Measurements from ENCODE around the gene TNFRSF25. TPM values are rescaled to one million over a fixed set of nuclear protein-coding genes. Genes with fewer than 3 reads are reported as not detected.

Gene TNFRSF25
- polyA plus RNA-seq, 1 of the 3 experiments (the other 2 are of a cell fraction) = 20.8 TPM

- Histone ChIP-seq H3K27me3 (ENCODE audit: insufficient read depth) (no peaks in the 10 kb centered on the region), H3K4me3 (ENCODE audit: low read depth in 2 of 2, low read length in 1 of 2) (no peak overlapping the region), H3F3A (replicated peaks; ENCODE audit: insufficient read depth) (no peaks in the 10 kb centered on the region), H3K36me3 (replicated peaks in 1 of 2; ENCODE audit: control insufficient read depth in 1 of 2, insufficient read depth in 2 of 2, low read length in 1 of 2) (peaks cover 0 to 13% of the 10 kb centered on the region in 2 experiments), H3K79me2 (ENCODE audit: insufficient read depth) (no peaks in the 10 kb centered on the region), H3K9me3 (no peaks in the 10 kb centered on the region), H3K4me1 (ENCODE audit: control insufficient read depth in 1 of 2, insufficient read depth in 2 of 2, low read depth in 1 of 2, low read length in 1 of 2) (peaks cover 0 to 2% of the 10 kb centered on the region in 2 experiments; a peak in 1 of 4 replicates), H2AFZ (ENCODE audit: low read depth) (no peak overlapping the region), H4K20me1 (ENCODE audit: insufficient read depth) (no peaks in the 10 kb centered on the region), H3K9ac (no peak overlapping the region), H3K9me2 (no peaks in the 10 kb centered on the region), H3K27ac (ENCODE audit: low read depth in 2 of 2, low read length in 1 of 2) (no peak overlapping the region), H3K4me2 (no peak overlapping the region)
- TF ChIP-seq ELF1 (IDR thresholded peaks at IDR 0.05) (no peak), EP300 (IDR thresholded peaks at IDR 0.05; ENCODE audit: borderline replicate concordance in 1 of 2, low read depth in 1 of 2, low read length in 1 of 2) (no peak), CHD2 (IDR thresholded peaks at IDR 0.05; ENCODE audit: low read length, partially characterized antibody) (no peak), CTCF (IDR thresholded peaks at IDR 0.05) (no peak), MEF2A (IDR thresholded peaks at IDR 0.05; ENCODE audit: borderline replicate concordance, low read depth) (no peak), PBX3 (IDR thresholded peaks at IDR 0.05) (no peak), RCOR1 (IDR thresholded peaks at IDR 0.05; ENCODE audit: low read length) (no peak), MXI1 (IDR thresholded peaks at IDR 0.05; ENCODE audit: low read depth, low read length) (no peak), IRF3 (IDR thresholded peaks at IDR 0.05; ENCODE audit: low read depth, low read length) (no peak), REST (IDR thresholded peaks at IDR 0.05; ENCODE audit: low read depth, low read length) (no peak), NRF1 (IDR thresholded peaks at IDR 0.05; ENCODE audit: low read depth, low read length) (no peak), GATA2 (CRISPR knock-in tag; IDR thresholded peaks at IDR 0.05) (no peak)
- ChIA-PET POLR2A (no interaction called here), CTCF (interaction anchor here (0.9 to 3.3 kb wide), 11 partner anchors 9 to 230 kb away, joined by 3 to 19 read pairs (median 6); partner anchors contain the start of genes NOL9, TAS1R1 and TNFRSF25)
- 96% methylated on average over 5 of the region's 5 CpGs for WGBS (ENCODE audit: low lambda C conversion rate)
- DNase-seq = no peak
Measured at GRCh38 chr1:6476483-6476882, 10.5 kb upstream of the TNFRSF25 start.
